ENCODE results near the gene DCLK3. TPM values are rescaled to one million over a fixed set of nuclear protein-coding genes. Genes with fewer than 3 reads are reported as not detected.
A peak's percentile ranks its signal among the peaks of the same experiment; 100 is the strongest.

The DCLK3 gene, protein sequence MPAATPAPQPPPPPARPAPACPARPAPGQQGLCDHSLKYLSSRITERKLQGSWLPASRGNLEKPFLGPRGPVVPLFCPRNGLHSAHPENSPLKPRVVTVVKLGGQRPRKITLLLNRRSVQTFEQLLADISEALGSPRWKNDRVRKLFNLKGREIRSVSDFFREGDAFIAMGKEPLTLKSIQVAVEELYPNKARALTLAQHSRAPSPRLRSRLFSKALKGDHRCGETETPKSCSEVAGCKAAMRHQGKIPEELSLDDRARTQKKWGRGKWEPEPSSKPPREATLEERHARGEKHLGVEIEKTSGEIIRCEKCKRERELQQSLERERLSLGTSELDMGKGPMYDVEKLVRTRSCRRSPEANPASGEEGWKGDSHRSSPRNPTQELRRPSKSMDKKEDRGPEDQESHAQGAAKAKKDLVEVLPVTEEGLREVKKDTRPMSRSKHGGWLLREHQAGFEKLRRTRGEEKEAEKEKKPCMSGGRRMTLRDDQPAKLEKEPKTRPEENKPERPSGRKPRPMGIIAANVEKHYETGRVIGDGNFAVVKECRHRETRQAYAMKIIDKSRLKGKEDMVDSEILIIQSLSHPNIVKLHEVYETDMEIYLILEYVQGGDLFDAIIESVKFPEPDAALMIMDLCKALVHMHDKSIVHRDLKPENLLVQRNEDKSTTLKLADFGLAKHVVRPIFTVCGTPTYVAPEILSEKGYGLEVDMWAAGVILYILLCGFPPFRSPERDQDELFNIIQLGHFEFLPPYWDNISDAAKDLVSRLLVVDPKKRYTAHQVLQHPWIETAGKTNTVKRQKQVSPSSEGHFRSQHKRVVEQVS
- under 1 TPM in 3 of 4 donors, not detected in 1; 0.09 to 0.47 (median 0.12) TPM for total RNA-seq

- no peak for TF ChIP-seq CTCF (IDR thresholded peaks at IDR 0.05)
- DNase-seq (ENCODE audit: low spot score) (no peak), ATAC-seq (ENCODE audit: low FRiP score) (peak; percentile 42)
Measured at GRCh38 chr3:36763850-36764703, at the start of gene DCLK3. DCLK3 (minus strand) TSS chr3:36764553; CDS start chr3:36764263, 290 bp downstream.

DNA sequence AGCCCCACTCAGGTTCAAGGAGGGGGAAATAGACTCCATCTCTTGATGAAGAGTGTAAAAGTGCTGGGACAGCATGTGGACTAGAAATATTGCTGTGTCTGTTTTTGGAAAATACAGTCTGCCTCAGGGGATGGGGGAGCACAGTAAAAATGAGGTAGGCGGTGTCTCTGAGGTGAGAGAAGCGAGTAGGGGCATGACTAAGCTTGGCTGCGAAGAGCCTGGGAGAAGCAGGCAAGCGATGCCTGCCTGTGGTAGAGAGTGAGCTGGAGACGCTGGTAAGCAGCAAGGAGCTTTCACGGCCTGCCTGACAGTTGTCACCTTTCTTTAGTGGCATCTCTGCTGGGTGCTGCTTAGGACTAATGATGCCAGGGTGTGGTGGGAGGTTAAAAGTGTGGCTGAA is 49.0 kb upstream of the DCLK3 start:
- TF ChIP-seq CTCF (IDR thresholded peaks at IDR 0.05), result no peak
- DNase-seq (ENCODE audit: low spot score), result no peak
- ATAC-seq (ENCODE audit: low FRiP score), result no peak

GRCh38 chr3:36812240-36812639 is 47.9 kb upstream of the DCLK3 start:
- DNase-seq (ENCODE audit: low spot score), result no peak
- no peak for ATAC-seq (ENCODE audit: low FRiP score)
- no peak for TF ChIP-seq CTCF (IDR thresholded peaks at IDR 0.05)

DNA sequence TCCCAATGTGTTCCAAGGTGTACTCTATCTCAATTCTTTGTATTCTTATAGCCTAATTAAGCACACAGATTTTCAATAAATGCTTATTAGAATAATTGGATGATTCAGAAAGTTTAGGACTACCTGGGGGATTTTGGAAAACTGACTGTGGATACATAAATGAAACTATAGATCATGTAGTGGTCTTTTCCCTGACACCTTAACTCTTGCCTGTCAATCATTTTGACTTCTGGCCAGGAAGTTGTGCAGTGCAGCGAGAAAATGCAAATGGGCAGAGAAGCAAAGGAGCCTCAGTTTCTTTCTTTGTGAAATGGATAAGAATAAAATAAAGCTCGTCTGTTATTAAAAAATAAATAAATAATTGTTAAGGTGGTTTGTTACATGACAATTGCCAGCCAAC is 47.4 kb upstream of the DCLK3 start:
- ATAC-seq (ENCODE audit: low FRiP score) (no peak), DNase-seq (ENCODE audit: low spot score) (no peak)
- no peak for TF ChIP-seq CTCF (IDR thresholded peaks at IDR 0.05)

DNA sequence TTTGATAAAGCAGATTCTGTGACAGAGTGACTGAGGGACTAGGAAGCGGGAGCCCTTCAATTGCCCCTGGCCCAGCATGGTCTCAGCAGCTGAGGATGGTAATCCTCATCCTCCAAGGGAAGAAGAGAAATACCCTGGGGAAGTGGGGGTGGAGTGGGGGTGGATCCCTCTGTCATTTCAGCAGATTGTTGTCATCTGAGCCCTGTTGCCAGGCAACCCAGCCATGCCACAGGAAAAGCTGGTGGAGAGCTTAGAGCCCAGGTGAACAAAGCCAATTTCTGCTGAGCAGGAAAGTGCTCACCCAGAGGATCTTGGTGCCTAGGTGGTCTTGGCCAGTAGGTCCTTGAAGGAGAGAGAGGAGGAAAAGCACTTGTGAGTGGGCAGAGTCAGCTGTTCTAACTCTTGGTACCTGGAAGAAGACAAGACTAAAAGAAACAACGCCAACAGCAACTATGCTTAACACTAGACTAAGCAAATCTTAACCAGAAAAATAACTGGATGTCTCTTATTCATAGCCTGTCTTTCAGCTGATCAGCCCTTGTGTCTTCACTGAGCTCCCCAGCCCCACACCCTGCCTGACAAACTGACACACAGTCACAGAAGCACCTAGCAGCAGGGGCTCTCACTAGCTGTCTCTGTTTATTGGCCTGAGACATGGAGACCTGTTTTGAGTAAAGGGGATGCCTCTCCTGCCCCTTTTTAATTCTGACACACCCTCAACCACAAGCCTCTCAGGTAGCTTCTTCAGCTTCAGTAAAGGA is 40.1 kb upstream of the DCLK3 start:
- no peak for TF ChIP-seq CTCF (IDR thresholded peaks at IDR 0.05)
- DNase-seq (ENCODE audit: low spot score) (no peak), ATAC-seq (ENCODE audit: low FRiP score) (no peak)
